Measurements from ENCODE around the gene CTSZ.
"Not testable (repeated sequence)": the region's sequence is repeated elsewhere in the genome, so short reads cannot be mapped to it uniquely, and the experiment has no call there.

The CTSZ gene

DNA sequence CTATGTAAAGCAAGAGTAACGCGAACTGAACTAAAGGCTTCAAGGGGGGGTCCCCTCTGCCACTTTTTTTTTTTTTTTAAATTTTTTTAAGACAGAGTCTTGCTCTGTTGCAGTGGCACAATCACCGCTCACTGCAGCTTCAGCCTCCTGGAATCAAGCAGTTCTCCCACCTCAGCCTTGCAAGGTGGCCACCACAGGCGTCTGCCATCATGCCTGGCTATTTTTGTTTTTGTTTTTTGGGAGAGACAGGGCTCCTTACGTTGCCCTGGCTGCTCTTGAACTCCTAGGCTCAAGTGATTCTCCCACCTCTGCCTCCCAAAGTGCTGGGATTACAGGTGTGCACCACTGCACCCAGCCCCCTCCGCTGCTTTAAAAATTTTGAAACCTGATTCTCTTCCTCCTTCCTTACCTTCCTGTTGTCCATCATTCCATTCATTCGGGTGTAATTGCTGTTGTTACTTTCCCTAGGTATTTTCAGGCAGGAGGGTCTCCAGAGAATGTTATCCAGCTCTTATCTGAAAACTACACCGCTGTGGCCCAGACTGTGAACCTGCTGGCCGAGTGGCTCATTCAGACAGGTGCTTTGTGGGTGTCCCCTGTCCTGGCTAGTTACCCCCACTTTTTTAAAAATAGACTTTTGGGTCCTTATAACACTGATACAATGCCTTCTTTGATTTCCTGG lies 20.6 kb downstream of the CTSZ start:
- no peak for DNase-seq (ENCODE audit: low read depth)
- TF ChIP-seq, protein P1, sequence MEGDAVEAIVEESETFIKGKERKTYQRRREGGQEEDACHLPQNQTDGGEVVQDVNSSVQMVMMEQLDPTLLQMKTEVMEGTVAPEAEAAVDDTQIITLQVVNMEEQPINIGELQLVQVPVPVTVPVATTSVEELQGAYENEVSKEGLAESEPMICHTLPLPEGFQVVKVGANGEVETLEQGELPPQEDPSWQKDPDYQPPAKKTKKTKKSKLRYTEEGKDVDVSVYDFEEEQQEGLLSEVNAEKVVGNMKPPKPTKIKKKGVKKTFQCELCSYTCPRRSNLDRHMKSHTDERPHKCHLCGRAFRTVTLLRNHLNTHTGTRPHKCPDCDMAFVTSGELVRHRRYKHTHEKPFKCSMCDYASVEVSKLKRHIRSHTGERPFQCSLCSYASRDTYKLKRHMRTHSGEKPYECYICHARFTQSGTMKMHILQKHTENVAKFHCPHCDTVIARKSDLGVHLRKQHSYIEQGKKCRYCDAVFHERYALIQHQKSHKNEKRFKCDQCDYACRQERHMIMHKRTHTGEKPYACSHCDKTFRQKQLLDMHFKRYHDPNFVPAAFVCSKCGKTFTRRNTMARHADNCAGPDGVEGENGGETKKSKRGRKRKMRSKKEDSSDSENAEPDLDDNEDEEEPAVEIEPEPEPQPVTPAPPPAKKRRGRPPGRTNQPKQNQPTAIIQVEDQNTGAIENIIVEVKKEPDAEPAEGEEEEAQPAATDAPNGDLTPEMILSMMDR (conservative IDR thresholded peaks at IDR 0.05; ENCODE audit: low read depth, low read length) = no peak
- no peak overlapping the region for H3K4me3 ChIP-seq (ENCODE audit: low read depth, low read length)

DNA sequence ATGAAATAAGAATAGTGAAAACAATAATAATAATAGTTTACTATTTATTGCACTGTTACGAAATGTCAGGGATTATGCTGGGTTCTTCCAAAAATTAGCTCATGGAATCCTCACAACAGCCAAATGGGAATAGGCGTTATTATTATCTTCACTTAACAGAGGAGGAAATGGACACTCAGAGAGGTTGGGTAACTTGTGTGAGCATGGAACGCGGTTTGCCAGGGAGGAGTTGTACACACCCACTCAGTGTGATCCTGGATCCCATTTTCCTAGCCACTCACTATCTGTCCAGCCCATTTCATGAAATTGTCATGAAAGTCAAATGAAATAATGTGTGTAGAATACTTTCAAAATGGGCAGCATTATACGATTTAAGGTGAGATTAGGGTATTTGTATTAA lies 21.4 kb downstream of the CTSZ start:
- no peak for DNase-seq (ENCODE audit: low read depth)
- H3K4me3 ChIP-seq (ENCODE audit: low read depth, low read length) = no peak overlapping the region
- TF ChIP-seq, protein P1 (conservative IDR thresholded peaks at IDR 0.05; ENCODE audit: low read depth, low read length) = no peak

DNA sequence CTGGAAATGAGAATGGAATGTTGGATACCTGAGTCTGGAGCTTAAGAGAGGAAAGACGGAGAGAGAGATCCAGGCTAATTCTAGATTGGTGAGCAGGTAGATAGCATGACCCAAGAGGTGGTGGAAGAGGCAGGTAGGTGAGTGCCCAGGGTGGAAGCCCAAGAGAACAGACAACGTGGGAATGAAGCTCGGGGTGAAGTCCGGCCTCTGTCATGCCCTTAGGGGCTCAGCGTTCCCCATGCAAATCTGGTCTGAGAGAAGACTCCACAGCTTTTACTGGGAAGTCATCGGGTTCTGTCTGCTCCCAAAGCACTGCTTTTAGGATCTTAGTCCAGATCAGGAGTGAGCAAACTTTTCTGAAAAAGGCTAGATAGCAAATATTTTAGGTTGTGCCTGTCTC lies 22.4 kb downstream of the CTSZ start:
- TF ChIP-seq, protein P1 (conservative IDR thresholded peaks at IDR 0.05; ENCODE audit: low read depth, low read length) = no peak
- no peak overlapping the region for H3K4me3 ChIP-seq (ENCODE audit: low read depth, low read length)
- DNase-seq (ENCODE audit: low read depth) = no peak

DNA sequence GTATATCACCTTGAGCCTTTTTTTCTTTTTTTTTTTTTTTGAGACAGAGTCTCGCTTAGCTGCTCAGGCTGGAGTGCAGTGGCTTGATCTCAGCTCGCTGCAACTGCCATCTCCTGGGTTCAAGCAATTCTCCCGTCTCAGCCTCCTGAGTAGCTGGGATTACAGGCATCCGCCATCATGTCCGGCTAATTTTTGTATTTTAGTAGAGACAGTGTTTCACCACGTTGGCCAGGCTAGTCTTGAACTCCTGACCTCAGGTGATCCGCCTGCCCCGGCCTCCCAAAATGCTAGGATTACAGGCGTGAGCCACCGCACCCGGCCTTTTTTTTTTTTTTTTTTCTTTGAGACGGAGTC lies 24.0 kb downstream of the CTSZ start:
- not testable (repeated sequence) for DNase-seq (ENCODE audit: low read depth); H3K4me3 ChIP-seq (ENCODE audit: low read depth, low read length)

DNA sequence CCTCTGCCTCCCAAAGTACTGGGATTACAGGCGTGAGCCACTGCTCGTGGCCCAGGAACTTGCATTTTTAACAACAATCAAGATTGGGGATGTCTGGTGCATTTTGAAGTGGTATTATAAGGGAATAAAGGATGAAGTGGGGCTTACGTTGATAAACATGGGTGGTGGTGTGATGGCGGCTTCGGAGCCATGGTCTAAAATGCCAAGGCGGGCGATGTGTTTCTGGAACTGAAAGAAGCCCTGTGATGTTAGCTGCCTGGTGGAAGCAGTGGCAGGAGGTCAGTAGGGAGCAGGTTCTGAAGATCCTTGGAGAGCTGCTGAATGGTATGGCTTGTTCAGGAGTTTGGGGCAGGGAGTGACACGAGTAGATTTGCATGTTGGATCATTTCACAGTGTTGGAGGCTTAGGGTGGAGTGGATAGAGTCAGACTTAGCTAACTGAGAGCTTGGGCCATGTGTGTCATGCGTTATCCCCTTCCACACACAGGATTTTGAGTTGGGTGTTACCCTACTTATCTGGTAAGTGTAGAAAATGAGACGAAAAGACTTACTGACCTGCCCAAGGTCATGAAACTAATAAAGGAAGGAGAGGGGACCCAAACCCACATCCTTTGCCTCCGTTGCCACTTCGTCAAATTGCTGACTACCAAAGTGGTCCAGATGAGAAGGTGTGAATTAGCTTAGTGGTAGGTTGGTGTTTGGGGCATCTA lies 24.5 kb downstream of the CTSZ start:
- no peak for DNase-seq (ENCODE audit: low read depth)
- TF ChIP-seq, protein P1 (conservative IDR thresholded peaks at IDR 0.05; ENCODE audit: low read depth, low read length) = no peak
- H3K4me3 ChIP-seq (ENCODE audit: low read depth, low read length) = no peak overlapping the region

DNA sequence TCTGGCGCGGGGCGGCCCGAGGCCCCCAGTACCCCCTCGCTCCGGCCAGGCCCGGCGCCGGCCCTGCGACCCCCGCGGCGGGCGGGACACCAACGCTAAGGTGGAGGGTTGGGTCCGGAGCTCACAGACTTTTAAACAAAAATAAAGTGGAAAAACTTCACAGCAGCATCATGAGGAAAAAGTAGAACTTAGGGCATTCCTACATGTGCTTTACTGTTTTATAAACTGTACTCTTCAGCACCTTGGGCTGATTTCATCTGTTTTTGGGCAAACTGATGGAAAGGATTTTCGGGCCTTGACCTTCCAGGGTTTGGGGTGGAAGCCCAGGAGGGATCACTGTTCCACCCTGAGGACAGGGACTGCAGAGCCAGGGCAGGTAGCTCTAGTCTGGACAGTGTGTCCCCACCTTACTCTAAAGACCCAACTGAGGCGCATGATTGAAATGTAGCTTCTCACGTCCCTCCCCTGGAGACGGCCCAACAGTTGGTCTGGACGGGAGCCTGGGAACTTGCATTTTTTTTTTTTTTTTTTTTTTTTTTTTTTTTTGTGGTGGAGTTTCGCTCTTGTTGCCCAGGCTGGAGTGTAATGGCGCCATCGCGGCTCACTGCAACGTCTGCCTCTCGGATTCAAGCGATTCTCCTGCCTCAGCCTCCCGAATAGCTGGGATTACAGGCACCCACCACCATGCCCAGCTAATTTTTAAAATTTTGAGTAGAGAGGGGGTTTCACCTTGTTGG lies 25.3 kb downstream of the CTSZ start:
- peak; percentile 22 for DNase-seq (ENCODE audit: low read depth)
- TF ChIP-seq, protein P1 (conservative IDR thresholded peaks at IDR 0.05; ENCODE audit: low read depth, low read length) = no peak
- peak overlapping the region; percentile 75 for H3K4me3 ChIP-seq (ENCODE audit: low read depth, low read length)
